Mesothelial cell of epicardium (in vitro differentiated cells): ENCODE measurements around the gene PGBD5. TPM values are rescaled to one million over a fixed set of nuclear protein-coding genes. Genes with fewer than 3 reads are reported as not detected.
"Not testable (repeated sequence)": the region's sequence is repeated elsewhere in the genome, so short reads cannot be mapped to it uniquely, and the experiment has no call there.

ENCODE experiments used
- DNase-seq, 2 experiments: peaks; one replicate each; pipeline ENCODE4 v3.0.0; 2021; ENCODE audit warnings: low spot score in 2 of 2; ENCODE audit not compliant: unreplicated experiment in 2 of 2
- H3K27ac Mint-ChIP-seq: 2 replicates; pipeline ENCODE4 v1.8.0; 2021; ENCODE audit warnings: mixed read lengths
- H3K27me3 Mint-ChIP-seq: 2 replicates; pipeline ENCODE4 v1.8.0; 2021; ENCODE audit warnings: low read depth, mixed read lengths
- H3K36me3 Mint-ChIP-seq: 2 replicates; pipeline ENCODE4 v1.8.0; 2021; ENCODE audit warnings: mixed read lengths
- H3K4me1 Mint-ChIP-seq: 2 replicates; pipeline ENCODE4 v1.8.0; 2021; ENCODE audit warnings: mixed read lengths
- H3K4me3 Mint-ChIP-seq: 2 replicates; pipeline ENCODE4 v1.8.0; 2021; ENCODE audit warnings: mild to moderate bottlenecking, moderate library complexity, mixed read lengths
- H3K9me3 Mint-ChIP-seq: 2 replicates; pipeline ENCODE4 v1.8.0; 2021; ENCODE audit warnings: mixed read lengths
- total RNA-seq: library from RNA; stranded (reverse); gene quantifications from 3 replicates; pipeline ENCODE4 v1.2.1, GENCODE V29; 2021
- TF ChIP-seq, protein P1 (sequence below): fragments of 200-600 bp; sonication (generic); IDR thresholded peaks from one replicate; pipeline ENCODE4 v1.5.0; 2021; ENCODE audit warnings: antibody characterized with exemption; ENCODE audit not compliant: unreplicated experiment

The PGBD5 gene
- total RNA-seq, 1 donor from 2014 or later, result 0.94 TPM

DNA sequence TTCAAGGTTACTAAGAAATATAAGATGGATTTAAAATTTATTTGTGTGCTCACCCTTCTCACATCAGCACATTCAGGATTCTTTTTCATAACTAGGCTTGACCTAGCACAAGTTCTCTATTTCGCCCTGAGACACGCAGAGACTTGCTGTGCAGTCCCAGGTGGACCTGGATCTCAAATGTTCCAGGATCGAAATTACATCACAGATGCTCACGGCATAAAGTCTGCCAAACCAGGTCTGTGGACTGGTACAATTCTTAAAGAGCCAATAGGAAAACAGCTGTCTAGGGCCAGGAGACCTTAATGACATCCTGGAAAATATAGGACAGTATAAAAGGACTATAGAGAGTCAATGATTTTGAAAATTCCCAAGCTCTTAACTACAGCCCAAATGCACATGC lies 2.2 kb downstream of the PGBD5 start:
- TF ChIP-seq, protein P1, sequence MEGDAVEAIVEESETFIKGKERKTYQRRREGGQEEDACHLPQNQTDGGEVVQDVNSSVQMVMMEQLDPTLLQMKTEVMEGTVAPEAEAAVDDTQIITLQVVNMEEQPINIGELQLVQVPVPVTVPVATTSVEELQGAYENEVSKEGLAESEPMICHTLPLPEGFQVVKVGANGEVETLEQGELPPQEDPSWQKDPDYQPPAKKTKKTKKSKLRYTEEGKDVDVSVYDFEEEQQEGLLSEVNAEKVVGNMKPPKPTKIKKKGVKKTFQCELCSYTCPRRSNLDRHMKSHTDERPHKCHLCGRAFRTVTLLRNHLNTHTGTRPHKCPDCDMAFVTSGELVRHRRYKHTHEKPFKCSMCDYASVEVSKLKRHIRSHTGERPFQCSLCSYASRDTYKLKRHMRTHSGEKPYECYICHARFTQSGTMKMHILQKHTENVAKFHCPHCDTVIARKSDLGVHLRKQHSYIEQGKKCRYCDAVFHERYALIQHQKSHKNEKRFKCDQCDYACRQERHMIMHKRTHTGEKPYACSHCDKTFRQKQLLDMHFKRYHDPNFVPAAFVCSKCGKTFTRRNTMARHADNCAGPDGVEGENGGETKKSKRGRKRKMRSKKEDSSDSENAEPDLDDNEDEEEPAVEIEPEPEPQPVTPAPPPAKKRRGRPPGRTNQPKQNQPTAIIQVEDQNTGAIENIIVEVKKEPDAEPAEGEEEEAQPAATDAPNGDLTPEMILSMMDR, result no peak
- DNase-seq, result no peak
- Mint-ChIP-seq H3K4me1 (peaks cover 14% of the 10 kb centered on the region), H3K4me3 (peak overlapping the region; percentile 65), H3K36me3 (no peaks in the 10 kb centered on the region), H3K27ac (no peak overlapping the region), H3K9me3 (peaks cover 3% of the 10 kb centered on the region), H3K27me3 (peaks cover 81% of the 10 kb centered on the region)

DNA sequence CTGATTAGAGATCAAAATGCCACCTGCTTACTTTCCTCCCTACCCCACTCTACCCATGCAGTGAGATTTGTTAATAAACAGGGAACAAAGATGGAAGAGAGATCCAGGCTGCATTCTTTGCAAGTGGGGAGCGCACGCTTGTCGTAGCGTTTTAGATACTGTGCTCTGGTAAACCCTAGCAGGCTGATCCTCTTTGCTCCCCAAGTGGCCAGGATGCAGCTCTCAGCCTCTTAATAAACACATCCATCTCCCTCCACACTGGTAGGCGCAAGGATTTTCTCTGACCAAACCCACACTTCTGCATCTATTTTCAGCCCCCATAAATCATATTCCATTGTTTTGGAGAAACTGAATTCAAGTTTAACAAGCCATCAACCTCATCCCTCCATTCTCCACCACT lies 2.9 kb downstream of the PGBD5 start:
- TF ChIP-seq, protein P1, result no peak
- H3K27me3 Mint-ChIP-seq, result peaks cover 85% of the 10 kb centered on the region
- H3K4me1 Mint-ChIP-seq, result peaks cover 14% of the 10 kb centered on the region
- DNase-seq, result no peak
- H3K27ac Mint-ChIP-seq, result no peak overlapping the region
- H3K4me3 Mint-ChIP-seq, result no peak overlapping the region
- H3K36me3 Mint-ChIP-seq, result no peaks in the 10 kb centered on the region
- peaks cover 3% of the 10 kb centered on the region for H3K9me3 Mint-ChIP-seq

DNA sequence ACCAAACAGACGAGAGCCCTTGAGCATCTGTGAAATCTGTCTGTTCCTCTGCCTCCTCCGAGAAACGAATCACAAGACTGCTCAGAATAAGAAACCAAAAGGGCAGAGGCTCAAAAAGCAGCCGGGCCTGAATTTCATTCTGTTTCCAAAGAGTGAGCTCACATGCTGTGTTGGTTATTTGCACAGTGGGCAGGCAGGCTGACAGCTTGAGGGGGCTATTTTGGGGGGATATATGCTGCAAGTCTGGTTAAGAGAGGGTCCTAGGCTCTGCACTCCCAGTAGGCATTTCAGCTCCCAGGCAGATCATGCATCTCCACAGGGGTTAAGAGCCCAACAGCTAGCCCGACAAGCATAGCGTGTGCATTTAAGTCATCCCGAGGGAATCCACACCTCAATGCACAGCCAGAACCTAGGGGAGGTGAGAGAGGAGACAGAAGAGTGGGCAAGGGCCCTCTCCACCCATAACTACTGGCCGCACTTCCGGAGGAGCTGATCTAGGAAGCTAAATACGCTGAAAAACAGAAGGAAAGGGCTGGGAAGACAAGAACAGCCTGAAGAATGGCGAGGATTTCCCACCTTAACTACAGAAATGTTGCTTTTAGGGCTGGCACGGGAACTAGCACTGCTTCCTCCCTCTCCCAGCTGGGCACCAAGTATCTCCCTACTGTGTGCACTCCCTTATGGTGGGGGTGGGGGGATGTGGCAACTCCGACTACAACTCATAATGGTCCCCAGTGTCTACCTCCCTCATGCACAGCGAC lies 3.7 kb downstream of the PGBD5 start:
- no peak overlapping the region for H3K27ac Mint-ChIP-seq

DNA sequence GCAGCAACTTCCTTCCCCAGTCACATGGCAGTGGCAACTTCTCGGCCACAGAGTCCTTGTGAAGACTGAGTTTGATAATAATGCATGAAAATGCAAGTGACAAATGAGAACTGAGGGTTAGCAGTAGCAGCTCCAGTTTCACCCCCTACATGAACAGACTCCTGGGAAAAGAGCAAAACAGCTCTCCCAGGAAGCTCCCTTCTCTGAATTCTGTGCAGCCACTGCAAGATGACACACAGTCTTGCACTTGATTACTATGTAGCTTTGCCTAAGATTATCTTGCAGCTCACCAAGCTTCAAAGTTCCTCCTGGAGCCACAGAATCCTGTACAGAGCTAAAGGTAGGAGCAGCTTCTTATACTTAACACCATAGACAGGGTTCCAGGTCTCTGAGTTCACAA lies 4.7 kb downstream of the PGBD5 start:
- Mint-ChIP-seq H3K36me3 (no peaks in the 10 kb centered on the region), H3K4me1 (peaks cover 12% of the 10 kb centered on the region), H3K9me3 (peaks cover 3% of the 10 kb centered on the region), H3K27ac (no peak overlapping the region), H3K4me3 (no peak overlapping the region), H3K27me3 (peaks cover 85% of the 10 kb centered on the region)
- TF ChIP-seq, protein P1, result no peak
- no peak for DNase-seq

More for the DNA sequence above, 3.7 kb downstream of the PGBD5 start:
- peaks cover 14% of the 10 kb centered on the region for H3K4me1 Mint-ChIP-seq
- no peak for DNase-seq
- H3K36me3 Mint-ChIP-seq, result no peaks in the 10 kb centered on the region
- H3K27me3 Mint-ChIP-seq, result peaks cover 85% of the 10 kb centered on the region
- peaks cover 3% of the 10 kb centered on the region for H3K9me3 Mint-ChIP-seq
- no peak overlapping the region for H3K4me3 Mint-ChIP-seq
- TF ChIP-seq, protein P1, result no peak

DNA sequence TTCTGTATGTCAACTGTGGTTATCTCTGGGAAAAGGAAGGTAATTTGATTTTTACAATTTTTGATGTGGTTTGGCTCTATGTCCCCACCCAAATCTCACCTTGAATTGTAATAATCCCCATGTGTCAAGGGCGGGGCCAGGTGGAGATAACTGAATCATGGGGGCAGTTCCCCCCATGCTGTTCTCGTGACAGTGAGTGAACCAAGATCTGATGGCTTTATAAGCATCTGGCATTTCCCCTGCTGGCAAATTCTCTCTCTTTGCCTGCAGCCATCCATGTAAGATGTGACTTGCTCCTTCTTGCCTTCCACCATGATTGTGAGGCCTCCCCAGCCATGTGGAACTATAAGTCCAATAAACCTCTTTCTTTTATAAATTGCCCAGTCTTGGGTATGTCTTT lies 5.8 kb downstream of the PGBD5 start:
- H3K4me3 Mint-ChIP-seq, H3K36me3 Mint-ChIP-seq, H3K27ac Mint-ChIP-seq, H3K9me3 Mint-ChIP-seq, DNase-seq: not testable (repeated sequence)
- H3K27me3 Mint-ChIP-seq, result peaks cover 96% of the 10 kb centered on the region
- peaks cover 12% of the 10 kb centered on the region for H3K4me1 Mint-ChIP-seq

DNA sequence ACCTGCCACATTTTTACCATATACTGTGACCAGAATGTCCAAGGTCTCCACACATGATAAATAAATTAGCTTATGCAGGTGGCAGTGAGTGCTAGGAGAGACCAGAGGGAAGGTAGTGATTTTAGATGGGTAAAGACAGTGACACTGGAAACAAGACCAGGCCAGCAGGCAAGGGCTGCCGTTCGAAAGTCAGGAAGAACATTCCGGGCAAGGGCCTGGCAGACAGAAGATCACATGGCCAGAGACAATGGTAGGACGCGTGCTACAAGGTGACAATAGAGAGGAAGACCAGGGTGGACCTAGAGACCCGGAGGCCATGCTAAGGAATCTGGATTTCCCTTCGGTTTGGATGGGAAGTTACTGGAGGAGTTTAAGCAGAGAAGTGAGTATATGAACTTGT lies 9.7 kb downstream of the PGBD5 start:
- TF ChIP-seq, protein P1, result no peak
- no peaks in the 10 kb centered on the region for H3K36me3 Mint-ChIP-seq
- no peaks in the 10 kb centered on the region for H3K4me1 Mint-ChIP-seq
- H3K9me3 Mint-ChIP-seq, result peaks cover 3% of the 10 kb centered on the region
- H3K27me3 Mint-ChIP-seq, result peaks cover 87% of the 10 kb centered on the region
- no peak overlapping the region for H3K4me3 Mint-ChIP-seq
- DNase-seq, result no peak
- H3K27ac Mint-ChIP-seq, result no peak overlapping the region
